Astrocyte (in vitro differentiated cells and primary cell): ENCODE data around the gene RIMBP2. TPM values are rescaled to one million over a fixed set of nuclear protein-coding genes. Genes with fewer than 3 reads are reported as not detected.

Source experiments
- DNase-seq: peaks from one replicate; pipeline ENCODE4 v3.0.0-alpha.2; 2010; ENCODE audit warnings: low read depth
- FAIRE-seq: peaks from 2 replicates; lab custom pipeline; 2011; peaks lifted over from hg19 to GRCh38; lab: Jason Lieb, UNC
- H2AFZ ChIP-seq: 2 replicates; pipeline ENCODE4 v1.6.0; 2012; ENCODE audit warnings: low read depth, low read length, inconsistent platforms
- H3K27ac ChIP-seq: 2 replicates; pipeline ENCODE4 v1.5.1; 2011; ENCODE audit warnings: low read depth, low read length, inconsistent platforms
- H3K27me3 ChIP-seq: 2 replicates; pipeline ENCODE4 v1.6.0; 2011; ENCODE audit warnings: low read length, inconsistent platforms; ENCODE audit not compliant: insufficient read depth
- H3K36me3 ChIP-seq: 2 replicates; pipeline ENCODE4 v1.5.1; 2011; ENCODE audit warnings: low read length, inconsistent platforms; ENCODE audit not compliant: insufficient read depth
- H3K4me1 ChIP-seq: 2 replicates; pipeline ENCODE4 v1.5.1; 2011; ENCODE audit warnings: low read length, inconsistent platforms; ENCODE audit not compliant: insufficient read depth
- H3K4me2 ChIP-seq: 2 replicates; pipeline ENCODE4 v1.6.0; 2012; ENCODE audit warnings: low read length, inconsistent platforms
- H3K4me3 ChIP-seq: 2 replicates; pipeline ENCODE4 v1.5.1; 2011; ENCODE audit warnings: low read depth, mild to moderate bottlenecking, low read length, inconsistent platforms; ENCODE audit not compliant: insufficient read depth
- H3K79me2 ChIP-seq: 2 replicates; pipeline ENCODE4 v1.6.0; 2012; ENCODE audit warnings: mild to moderate bottlenecking, low read length, inconsistent platforms; ENCODE audit not compliant: insufficient read depth
- H3K9ac ChIP-seq: 2 replicates; pipeline ENCODE4 v1.6.0; 2012; ENCODE audit warnings: mild to moderate bottlenecking, low read length, inconsistent platforms
- H3K9me3 ChIP-seq: 2 replicates; pipeline ENCODE4 v1.5.1; 2012; ENCODE audit warnings: low read depth, mild to moderate bottlenecking, low read length, inconsistent platforms; ENCODE audit not compliant: insufficient read depth
- H4K20me1 ChIP-seq: 2 replicates; pipeline ENCODE4 v1.6.0; 2012; ENCODE audit warnings: low read length, inconsistent platforms; ENCODE audit not compliant: insufficient read depth
- H3K27ac Mint-ChIP-seq: one replicate; pipeline ENCODE4 v1.8.0; 2021; ENCODE audit warnings: mild to moderate bottlenecking, mixed read lengths; ENCODE audit not compliant: unreplicated experiment
- H3K27me3 Mint-ChIP-seq: one replicate; pipeline ENCODE4 v1.8.0; 2021; ENCODE audit warnings: low read depth, mixed read lengths; ENCODE audit not compliant: unreplicated experiment
- H3K36me3 Mint-ChIP-seq: one replicate; pipeline ENCODE4 v1.8.0; 2021; ENCODE audit warnings: low read depth, mixed read lengths; ENCODE audit not compliant: unreplicated experiment
- H3K4me1 Mint-ChIP-seq: one replicate; pipeline ENCODE4 v1.8.0; 2021; ENCODE audit warnings: low read depth, mixed read lengths; ENCODE audit not compliant: unreplicated experiment
- H3K4me3 Mint-ChIP-seq: one replicate; pipeline ENCODE4 v1.8.0; 2021; ENCODE audit warnings: mild to moderate bottlenecking, moderate library complexity, mixed read lengths; ENCODE audit not compliant: unreplicated experiment
- H3K9me3 Mint-ChIP-seq: one replicate; pipeline ENCODE4 v1.8.0; 2021; ENCODE audit warnings: mild to moderate bottlenecking, mixed read lengths; ENCODE audit not compliant: unreplicated experiment
- EZH2 ChIP-seq: IDR thresholded peaks from 2 replicates; pipeline ENCODE4 v1.6.1; 2012; ENCODE audit warnings: mild to moderate bottlenecking, low read length, inconsistent platforms; ENCODE audit not compliant: insufficient read depth
- total RNA-seq: library from RNA; stranded (reverse); gene quantifications from 2 replicates; pipeline ENCODE4 v1.2.1, GENCODE V29; 2021
- TF ChIP-seq, protein P1 (sequence below): IDR thresholded peaks from 2 replicates; pipeline ENCODE4 v1.5.1; 2011; ENCODE audit warnings: low read depth, mild to moderate bottlenecking, inconsistent platforms, low read length, moderate library complexity; ENCODE audit not compliant: insufficient read depth

Gene RIMBP2
- total RNA-seq, 1 donor from 2014 or later: 2.2 TPM

DNA sequence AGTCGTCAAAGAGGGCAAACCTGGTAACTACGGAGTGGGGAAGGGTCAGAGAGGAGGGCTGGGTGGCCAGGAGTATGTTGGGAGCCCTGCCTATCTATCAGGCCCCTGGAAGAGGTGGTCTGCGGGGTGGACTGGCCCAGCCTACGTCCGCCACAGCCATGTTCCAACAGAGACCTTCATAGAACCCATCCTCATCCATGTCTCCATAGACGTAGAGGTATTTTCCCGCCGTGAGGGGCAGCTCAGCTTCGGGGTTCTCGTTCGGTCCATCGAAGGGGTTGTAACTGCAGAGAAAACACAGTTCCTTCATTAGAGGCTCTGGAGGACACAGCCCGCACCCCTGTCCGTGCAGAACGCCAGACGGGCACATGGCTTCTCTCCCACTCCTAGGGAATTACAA is 271.1 kb downstream of the RIMBP2 start:
- Histone ChIP-seq H2AFZ (no peak overlapping the region), H3K4me1 (no peaks in the 10 kb centered on the region), H3K9ac (no peak overlapping the region), H3K4me3 (no peak overlapping the region), H3K79me2 (no peaks in the 10 kb centered on the region), H3K4me2 (no peak overlapping the region), H3K9me3 (peaks cover 8% of the 10 kb centered on the region), H3K36me3 (no peaks in the 10 kb centered on the region), H3K27ac (no peak overlapping the region), H3K27me3 (no peaks in the 10 kb centered on the region), H4K20me1 (no peaks in the 10 kb centered on the region)
- DNase-seq: no peak
- Mint-ChIP-seq H3K9me3 (peaks cover 29% of the 10 kb centered on the region), H3K4me1 (no peaks in the 10 kb centered on the region), H3K36me3 (no peaks in the 10 kb centered on the region), H3K27ac (no peak overlapping the region), H3K4me3 (no peak overlapping the region), H3K27me3 (peaks cover 11% of the 10 kb centered on the region)
- TF ChIP-seq, protein P1, sequence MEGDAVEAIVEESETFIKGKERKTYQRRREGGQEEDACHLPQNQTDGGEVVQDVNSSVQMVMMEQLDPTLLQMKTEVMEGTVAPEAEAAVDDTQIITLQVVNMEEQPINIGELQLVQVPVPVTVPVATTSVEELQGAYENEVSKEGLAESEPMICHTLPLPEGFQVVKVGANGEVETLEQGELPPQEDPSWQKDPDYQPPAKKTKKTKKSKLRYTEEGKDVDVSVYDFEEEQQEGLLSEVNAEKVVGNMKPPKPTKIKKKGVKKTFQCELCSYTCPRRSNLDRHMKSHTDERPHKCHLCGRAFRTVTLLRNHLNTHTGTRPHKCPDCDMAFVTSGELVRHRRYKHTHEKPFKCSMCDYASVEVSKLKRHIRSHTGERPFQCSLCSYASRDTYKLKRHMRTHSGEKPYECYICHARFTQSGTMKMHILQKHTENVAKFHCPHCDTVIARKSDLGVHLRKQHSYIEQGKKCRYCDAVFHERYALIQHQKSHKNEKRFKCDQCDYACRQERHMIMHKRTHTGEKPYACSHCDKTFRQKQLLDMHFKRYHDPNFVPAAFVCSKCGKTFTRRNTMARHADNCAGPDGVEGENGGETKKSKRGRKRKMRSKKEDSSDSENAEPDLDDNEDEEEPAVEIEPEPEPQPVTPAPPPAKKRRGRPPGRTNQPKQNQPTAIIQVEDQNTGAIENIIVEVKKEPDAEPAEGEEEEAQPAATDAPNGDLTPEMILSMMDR: no peak
- FAIRE-seq: no peak

DNA sequence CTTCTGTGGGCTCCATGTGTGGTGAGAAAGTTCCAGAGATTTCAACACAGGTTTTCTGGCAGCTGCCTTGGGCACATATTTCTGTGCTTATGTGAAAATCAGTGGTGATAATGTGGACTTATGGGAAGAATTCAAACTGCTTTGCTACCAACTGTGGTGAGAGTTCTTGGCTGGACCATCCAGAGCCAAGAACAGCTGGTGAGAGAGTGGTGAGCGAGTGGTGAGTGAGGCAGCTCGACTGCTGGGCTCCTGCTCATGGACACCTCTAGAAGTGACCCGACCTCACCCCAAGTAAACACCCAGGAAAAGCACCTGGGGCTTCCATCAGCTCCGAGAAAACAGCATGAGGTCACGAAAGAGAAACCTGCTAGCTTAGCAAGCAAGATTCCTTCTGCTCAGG is 272.0 kb downstream of the RIMBP2 start:
- no peak for DNase-seq
- Histone ChIP-seq H3K4me3 (no peak overlapping the region), H2AFZ (no peak overlapping the region), H3K36me3 (no peaks in the 10 kb centered on the region), H3K27ac (no peak overlapping the region), H3K27me3 (no peaks in the 10 kb centered on the region), H3K4me1 (no peaks in the 10 kb centered on the region), H4K20me1 (no peaks in the 10 kb centered on the region), H3K79me2 (no peaks in the 10 kb centered on the region), H3K9ac (no peak overlapping the region), H3K9me3 (peaks cover 8% of the 10 kb centered on the region), H3K4me2 (no peak overlapping the region)
- TF ChIP-seq, protein P1: no peak
- no peak for TF ChIP-seq EZH2
- Mint-ChIP-seq H3K36me3 (no peaks in the 10 kb centered on the region), H3K27ac (no peak overlapping the region), H3K27me3 (peaks cover 11% of the 10 kb centered on the region), H3K4me3 (no peak overlapping the region), H3K9me3 (peaks cover 29% of the 10 kb centered on the region), H3K4me1 (no peaks in the 10 kb centered on the region)
- no peak for FAIRE-seq

DNA sequence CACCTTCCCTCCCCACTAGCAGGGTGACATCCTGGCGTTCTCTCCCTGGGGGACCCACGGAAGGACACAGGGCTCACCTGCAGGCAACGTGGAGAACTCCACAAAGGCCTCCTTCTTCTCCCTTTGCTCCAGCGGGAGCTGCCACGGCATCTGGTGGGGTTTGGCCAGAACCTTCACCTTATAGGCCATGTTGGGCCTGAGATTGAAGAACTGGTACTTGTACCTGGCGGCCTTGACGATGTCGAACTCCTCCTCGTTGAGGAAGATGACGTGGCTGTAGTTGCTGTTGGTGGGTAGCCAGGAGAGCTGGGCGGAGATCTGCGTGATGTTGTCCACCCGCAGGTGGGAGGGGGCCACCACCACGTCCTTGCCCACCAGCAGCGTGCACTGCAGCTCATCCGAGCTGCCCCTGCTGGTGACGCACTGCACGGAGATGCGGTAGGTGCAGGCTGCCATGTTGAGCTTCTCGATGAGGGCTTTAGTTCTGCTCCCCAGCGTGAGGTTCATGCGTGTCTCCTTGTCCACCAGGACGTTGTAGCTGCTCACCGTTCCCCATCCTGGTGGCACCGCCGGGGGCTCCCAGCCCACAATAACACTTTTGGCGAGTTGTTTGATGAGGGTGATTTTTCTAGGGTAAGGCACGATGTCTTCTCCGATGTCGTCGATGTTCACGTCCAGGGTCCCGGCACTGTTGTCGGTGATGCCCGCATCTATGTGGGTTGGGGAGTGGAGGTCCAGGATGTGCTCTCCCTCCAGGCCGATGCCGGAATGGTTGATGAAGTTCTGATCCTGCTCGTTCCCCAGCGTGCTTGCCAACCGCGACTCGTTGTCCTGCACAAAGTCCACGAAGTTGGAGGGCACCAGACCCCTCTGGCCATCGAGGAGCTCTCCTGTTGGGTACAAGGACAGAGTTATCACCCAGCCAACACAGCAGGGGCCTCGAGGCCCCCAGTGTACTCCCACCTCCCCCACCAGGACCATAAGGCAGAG is 274.0 kb downstream of the RIMBP2 start:
- Histone ChIP-seq H3K9me3 (peaks cover 7% of the 10 kb centered on the region), H3K4me2 (no peak overlapping the region), H3K79me2 (no peaks in the 10 kb centered on the region), H3K9ac (no peak overlapping the region), H4K20me1 (no peaks in the 10 kb centered on the region), H3K4me1 (no peaks in the 10 kb centered on the region), H3K27me3 (no peaks in the 10 kb centered on the region), H3K27ac (no peak overlapping the region), H3K36me3 (no peaks in the 10 kb centered on the region), H3K4me3 (no peak overlapping the region), H2AFZ (no peak overlapping the region)
- H3K4me1 Mint-ChIP-seq: no peaks in the 10 kb centered on the region
- H3K36me3 Mint-ChIP-seq: no peaks in the 10 kb centered on the region
- FAIRE-seq (no peak), DNase-seq (no peak)
- peaks cover 19% of the 10 kb centered on the region for H3K9me3 Mint-ChIP-seq
- no peak overlapping the region for H3K4me3 Mint-ChIP-seq
- H3K27me3 Mint-ChIP-seq: peaks cover 7% of the 10 kb centered on the region
- no peak overlapping the region for H3K27ac Mint-ChIP-seq
- TF ChIP-seq, protein P1: no peak
- no peak for TF ChIP-seq EZH2
